ENCODE results near the gene HIBADH.

DNA sequence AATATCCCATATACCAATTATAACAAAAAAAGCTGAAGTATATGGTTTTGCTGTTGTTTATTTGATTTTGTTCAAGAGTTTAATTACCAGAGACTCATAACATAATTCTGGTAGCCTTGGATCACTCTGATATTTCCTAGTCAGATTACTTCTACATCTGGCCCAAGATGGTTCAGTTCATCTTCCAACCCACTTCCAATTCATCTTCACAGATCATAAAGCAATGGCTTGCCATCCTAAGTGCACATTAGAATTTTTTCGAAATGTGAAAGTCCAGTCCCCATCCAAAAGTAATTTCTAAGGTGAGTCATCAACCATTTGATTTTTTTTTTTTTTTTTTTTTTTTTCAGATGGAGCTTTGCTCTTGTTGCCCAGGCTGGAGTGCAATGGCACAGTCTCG lies 8.0 kb upstream of the HIBADH start:
- TF ChIP-seq, protein P1, sequence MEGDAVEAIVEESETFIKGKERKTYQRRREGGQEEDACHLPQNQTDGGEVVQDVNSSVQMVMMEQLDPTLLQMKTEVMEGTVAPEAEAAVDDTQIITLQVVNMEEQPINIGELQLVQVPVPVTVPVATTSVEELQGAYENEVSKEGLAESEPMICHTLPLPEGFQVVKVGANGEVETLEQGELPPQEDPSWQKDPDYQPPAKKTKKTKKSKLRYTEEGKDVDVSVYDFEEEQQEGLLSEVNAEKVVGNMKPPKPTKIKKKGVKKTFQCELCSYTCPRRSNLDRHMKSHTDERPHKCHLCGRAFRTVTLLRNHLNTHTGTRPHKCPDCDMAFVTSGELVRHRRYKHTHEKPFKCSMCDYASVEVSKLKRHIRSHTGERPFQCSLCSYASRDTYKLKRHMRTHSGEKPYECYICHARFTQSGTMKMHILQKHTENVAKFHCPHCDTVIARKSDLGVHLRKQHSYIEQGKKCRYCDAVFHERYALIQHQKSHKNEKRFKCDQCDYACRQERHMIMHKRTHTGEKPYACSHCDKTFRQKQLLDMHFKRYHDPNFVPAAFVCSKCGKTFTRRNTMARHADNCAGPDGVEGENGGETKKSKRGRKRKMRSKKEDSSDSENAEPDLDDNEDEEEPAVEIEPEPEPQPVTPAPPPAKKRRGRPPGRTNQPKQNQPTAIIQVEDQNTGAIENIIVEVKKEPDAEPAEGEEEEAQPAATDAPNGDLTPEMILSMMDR (IDR thresholded peaks at IDR 0.05 in 8 of 11, conservative IDR thresholded peaks at IDR 0.05 in 3 of 11) = no peak
- TF ChIP-seq POLR2A (IDR thresholded peaks at IDR 0.05) = no peak
- no peak for TF ChIP-seq POLR2AphosphoS5 (IDR thresholded peaks at IDR 0.05)
